GM12878 (cell line): ENCODE measurements around the gene GPX7. TPM values are rescaled to one million over a fixed set of nuclear protein-coding genes. Genes with fewer than 3 reads are reported as not detected.

ENCODE experiments used
- ATAC-seq: fragments of 200-7000 bp; cut with Tn5 transposase; 3 replicates; pipeline ENCODE4 v1.9.1; 2020; ENCODE audit warnings: mild to moderate bottlenecking, moderate library complexity
- BruUV-seq: library from RNA; stranded (reverse); fragments of 400-500 nt; replicated peaks from 2 replicates; lab custom pipeline; 2021; lab: Mats Ljungman, UMichigan
- CTCF ChIA-PET: fragments of 300-600 bp; sonication (Branson Sonifier 250); formaldehyde crosslinking; extraction: SDS; loops from one replicate; lab custom pipeline; 2021; ENCODE audit warnings: inconsistent platforms; lab: Yijun Ruan, JAX
- POLR2A ChIA-PET: fragments of 350-600 bp; formaldehyde crosslinking; extraction: SDS; loops from one replicate; lab custom pipeline; 2021; ENCODE audit warnings: inconsistent platforms; lab: Charles Lee
- RAD21 ChIA-PET: fragments of 300-600 bp; sonication (Branson Sonifier 250); formaldehyde crosslinking; loops from one replicate; lab custom pipeline; 2023; ENCODE audit warnings: antibody characterized with exemption; ENCODE audit not compliant: unreplicated experiment; lab: Charles Lee
- SMC1A ChIA-PET: fragments of 300-600 bp; sonication (Branson Sonifier 250); formaldehyde crosslinking; loops from one replicate; lab custom pipeline; 2023; ENCODE audit not compliant: unreplicated experiment, uncharacterized antibody; lab: Charles Lee
- DNase-seq: peaks from one replicate; pipeline ENCODE4 v3.0.0-alpha.2; 2011; ENCODE audit warnings: low read depth, low spot score
- FAIRE-seq: peaks from 3 replicates; lab custom pipeline; 2011; peaks lifted over from hg19 to GRCh38; lab: Jason Lieb, UNC
- H2AFZ ChIP-seq: 2 replicates; pipeline ENCODE4 v1.6.0; 2011; ENCODE audit warnings: low read depth, low read length, control low read depth; ENCODE audit not compliant: control insufficient read depth
- H3K27ac ChIP-seq: 2 replicates; pipeline ENCODE4 v1.5.1; 2011; ENCODE audit warnings: control low read depth; ENCODE audit not compliant: control insufficient read depth, insufficient read depth
- H3K27me3 ChIP-seq, 2 experiments: replicated peaks in 1 of 2; 2 replicates each; pipeline versions ENCODE4 v1.6.0 to v1.6.1; 2011; ENCODE audit warnings: low read length in 1 of 2; ENCODE audit not compliant: control insufficient read depth in 2 of 2, insufficient read depth in 2 of 2
- H3K36me3 ChIP-seq, 2 experiments: 2 replicates each; pipeline ENCODE4 v1.5.1; 2011; ENCODE audit warnings: low read length in 1 of 2; ENCODE audit not compliant: control insufficient read depth in 2 of 2, insufficient read depth in 2 of 2
- H3K4me1 ChIP-seq: 2 replicates; pipeline ENCODE4 v1.6.1; 2011; ENCODE audit warnings: mild to moderate bottlenecking, low read length, moderate library complexity, mixed read lengths; ENCODE audit not compliant: control insufficient read depth, insufficient read depth
- H3K4me2 ChIP-seq: 2 replicates; pipeline ENCODE4 v1.6.0; 2011; ENCODE audit warnings: control low read depth; ENCODE audit not compliant: control insufficient read depth, insufficient read depth
- H3K4me3 ChIP-seq: fragments of 200-600 bp; sonication (generic); 2 replicates; pipeline ENCODE4 v1.5.1; 2016
- H3K79me2 ChIP-seq: 2 replicates; pipeline ENCODE4 v1.6.0; 2011; ENCODE audit warnings: low read length; ENCODE audit not compliant: control insufficient read depth, insufficient read depth
- H3K9ac ChIP-seq: 2 replicates; pipeline ENCODE4 v1.8.0; 2011; ENCODE audit warnings: low read length, control low read depth, mixed read lengths; ENCODE audit not compliant: control insufficient read depth, insufficient read depth
- H3K9me3 ChIP-seq: replicated peaks from 3 replicates; pipeline ENCODE4 v1.5.1; 2011; ENCODE audit warnings: mild to moderate bottlenecking, low read length; ENCODE audit not compliant: control insufficient read depth, insufficient read depth
- H4K20me1 ChIP-seq: 2 replicates; pipeline ENCODE4 v1.6.0; 2011; ENCODE audit not compliant: control insufficient read depth, insufficient read depth
- ASH2L ChIP-seq: fragments of 300-600, 200-600 bp; sonication (generic); IDR thresholded peaks from 2 replicates; pipeline ENCODE4 v1.6.1; 2017; ENCODE audit warnings: low read depth, mild to moderate bottlenecking, borderline replicate concordance
- BCL11A ChIP-seq: IDR thresholded peaks from 2 replicates; pipeline ENCODE4 v1.6.1; 2011; ENCODE audit warnings: low read depth, low read length
- IKZF2 ChIP-seq, 2 experiments: fragments of 450-650 bp; IDR thresholded peaks; 2 replicates each; pipeline ENCODE4 v1.6.1; 2017; ENCODE audit warnings: mild to moderate bottlenecking in 2 of 2, moderate library complexity in 2 of 2
- JUND ChIP-seq: IDR thresholded peaks from 2 replicates; pipeline ENCODE4 v1.6.1; 2012; ENCODE audit warnings: low read depth, mild to moderate bottlenecking, low read length, improper control_type of control experiment, moderate library complexity
- MTA3 ChIP-seq: IDR thresholded peaks from 2 replicates; pipeline ENCODE4 v1.6.1; 2012; ENCODE audit warnings: low read length, inconsistent platforms, borderline replicate concordance
- MYB ChIP-seq: fragments of 150-350 bp; IDR thresholded peaks from 2 replicates; pipeline ENCODE4 v1.6.1; 2014; ENCODE audit warnings: mild to moderate bottlenecking, low read depth, low read length, borderline replicate concordance
- NFYB ChIP-seq: IDR thresholded peaks from 2 replicates; pipeline ENCODE4 v1.6.1; 2011; ENCODE audit warnings: low read depth, mild to moderate bottlenecking, low read length, improper control_type of control experiment, moderate library complexity; ENCODE audit not compliant: insufficient read depth
- NR2F1 ChIP-seq: fragments of 450-650 bp; conservative IDR thresholded peaks from 2 replicates; pipeline ENCODE4 v1.6.1; 2017; ENCODE audit warnings: mild to moderate bottlenecking
- POU2F2 ChIP-seq: IDR thresholded peaks from 3 replicates; pipeline ENCODE4 v1.6.1; 2011; ENCODE audit warnings: low read depth, mild to moderate bottlenecking, low read length, borderline replicate concordance
- RAD51 ChIP-seq: fragments of 450-650 bp; IDR thresholded peaks from 2 replicates; pipeline ENCODE4 v1.6.1; 2016; ENCODE audit warnings: moderate library complexity, mild to moderate bottlenecking, inconsistent platforms
- REST ChIP-seq: IDR thresholded peaks from 2 replicates; pipeline ENCODE4 v1.6.1; 2012; ENCODE audit warnings: mild to moderate bottlenecking, low read depth, low read length
- SMC3 ChIP-seq: IDR thresholded peaks from 2 replicates; pipeline ENCODE4 v1.6.1; 2011; ENCODE audit warnings: low read length, improper control_type of control experiment, borderline replicate concordance
- TCF7 ChIP-seq: IDR thresholded peaks from 2 replicates; pipeline ENCODE4 v1.6.1; 2014; ENCODE audit warnings: antibody characterized with exemption, borderline replicate concordance
- YBX1 ChIP-seq: fragments of 450-650 bp; IDR thresholded peaks from 2 replicates; pipeline ENCODE4 v1.6.1; 2016; ENCODE audit warnings: antibody characterized with exemption
- WGBS: methylation state at CpG from one replicate; pipeline ENCODE4 v1.1.6; 2016; ENCODE audit warnings: low lambda C conversion rate; ENCODE audit not compliant: insufficient replicate concordance, insufficient coverage; ENCODE audit errors: missing lambda C conversion rate; 5-methylcytosine and 5-hydroxymethylcytosine counted together
- in situ Hi-C: fragments of 300-500 bp; cut with MboI; formaldehyde crosslinking; loops from 9 replicates; pipeline ENCODE4 v1.14.3; 2018; ENCODE audit warnings: mixed read lengths
- intact Hi-C: fragments of 100-400 bp; cut with micrococcal nuclease; formaldehyde crosslinking; loops from one replicate; pipeline ENCODE4 v1.14.2; 2022; ENCODE audit not compliant: unreplicated experiment
- polyA plus RNA-seq, 11 experiments: library from polyadenylated mRNA; depleted of rRNA in 4 of 11; unstranded in 6 of 11; stranded (reverse) in 5 of 11; fragments of >200 nt; fragmentation: Nextera tagmentation in 4 of 11; fragmentation: Illumina TruSeq in 1 of 11; extraction: Ambion mirVana in 4 of 11; extraction: Trizol in 1 of 11; gene quantifications; 1 replicate in 1 of 11; 2 replicates in 10 of 11; pipeline versions ENCODE4 v1.2.1 to v1.2.3, GENCODE V29; 2011 to 2016; ENCODE audit warnings: inconsistent platforms in 2 of 11, missing spikeins in 2 of 11, low read depth in 1 of 11
- total RNA-seq, 4 experiments: library from RNA; depleted of rRNA in 3 of 4; stranded (reverse); fragments of >200 nt in 3 of 4; fragmentation: Illumina TruSeq in 1 of 4; extraction: Trizol in 1 of 4; gene quantifications; 2 replicates each; pipeline versions ENCODE4 v1.2.1 to v1.2.3, GENCODE V29; 2013 to 2021
- TF ChIP-seq, protein P1 (sequence below): fragments of 450-650 bp; IDR thresholded peaks from 2 replicates; pipeline ENCODE4 v1.6.1; 2016; ENCODE audit warnings: mild to moderate bottlenecking

GPX7 gene
- total and polyA plus RNA-seq, 10 of the 15 experiments (the other 5 are each of a cell fraction or from before 2014, with no cell fraction given), result 1.9 to 4.2 (median 2.5) TPM; not detected in 1

DNA sequence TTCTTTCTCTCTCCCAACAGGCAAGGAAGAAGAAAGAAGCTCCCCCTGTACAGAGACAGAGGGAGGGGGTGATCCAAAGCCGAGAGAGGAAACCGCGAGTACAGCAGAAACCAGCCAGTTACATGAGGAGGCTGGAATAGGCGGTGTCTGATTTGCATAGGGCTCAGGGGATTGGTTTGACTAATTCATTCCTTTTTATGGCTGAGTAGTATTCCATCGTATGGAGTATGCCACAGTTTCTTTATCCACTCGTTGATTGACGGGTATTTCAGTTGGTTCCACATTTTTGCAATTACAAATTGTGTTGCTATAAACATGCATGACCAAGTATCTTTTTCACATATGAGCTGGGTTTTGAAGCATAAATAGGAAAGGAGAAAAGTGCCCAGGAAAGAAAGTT, 3.4 kb upstream of the GPX7 start:
- FAIRE-seq, result no peak

GRCh38 chr1:52599236-52599635, 2.9 kb upstream of the GPX7 start:
- in situ Hi-C loops (no loop called here), intact Hi-C loops (no loop called here)
- WGBS, result 97% methylated on average over 7 of the region's 7 CpGs
- no peaks in the 10 kb centered on the region for H3K9me3 ChIP-seq
- BruUV-seq, result no TSS peak
- no peak for FAIRE-seq
- H3K4me1 ChIP-seq, result peaks cover 23% of the 10 kb centered on the region
- no peak overlapping the region for H2AFZ ChIP-seq
- no peak overlapping the region for H3K4me3 ChIP-seq
- no peaks in the 10 kb centered on the region for H3K36me3 ChIP-seq
- peaks cover 1 to 4% of the 10 kb centered on the region in 2 experiments; a peak in 3 of 4 replicates for H3K27me3 ChIP-seq
- POLR2A ChIA-PET, result interaction anchor here (0.5 kb wide), 1 partner anchor 428 kb away, joined by 4 read pairs; no protein-coding TSS in a partner anchor
- no peaks in the 10 kb centered on the region for H4K20me1 ChIP-seq
- no peak for ATAC-seq
- no peak overlapping the region for H3K27ac ChIP-seq
- RAD21 ChIA-PET, result no interaction called here
- H3K4me2 ChIP-seq, result no peak overlapping the region
- H3K79me2 ChIP-seq, result no peaks in the 10 kb centered on the region
- no peak overlapping the region for H3K9ac ChIP-seq
- CTCF ChIA-PET, result no interaction called here
- SMC1A ChIA-PET, result no interaction called here
- no peak for DNase-seq
- TF ChIP-seq YBX1 (no peak), TCF7 (no peak), POU2F2 (no peak), REST (no peak), MTA3 (no peak), SMC3 (no peak), BCL11A (no peak), RAD51 (no peak), IKZF2 (IDR thresholded peaks at IDR 0.05) (no peak)
- TF ChIP-seq, protein P1, sequence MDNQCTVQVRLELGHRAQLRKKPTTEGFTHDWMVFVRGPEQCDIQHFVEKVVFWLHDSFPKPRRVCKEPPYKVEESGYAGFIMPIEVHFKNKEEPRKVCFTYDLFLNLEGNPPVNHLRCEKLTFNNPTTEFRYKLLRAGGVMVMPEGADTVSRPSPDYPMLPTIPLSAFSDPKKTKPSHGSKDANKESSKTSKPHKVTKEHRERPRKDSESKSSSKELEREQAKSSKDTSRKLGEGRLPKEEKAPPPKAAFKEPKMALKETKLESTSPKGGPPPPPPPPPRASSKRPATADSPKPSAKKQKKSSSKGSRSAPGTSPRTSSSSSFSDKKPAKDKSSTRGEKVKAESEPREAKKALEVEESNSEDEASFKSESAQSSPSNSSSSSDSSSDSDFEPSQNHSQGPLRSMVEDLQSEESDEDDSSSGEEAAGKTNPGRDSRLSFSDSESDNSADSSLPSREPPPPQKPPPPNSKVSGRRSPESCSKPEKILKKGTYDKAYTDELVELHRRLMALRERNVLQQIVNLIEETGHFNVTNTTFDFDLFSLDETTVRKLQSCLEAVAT, result no peak

More for the DNA sequence above, 3.4 kb upstream of the GPX7 start:
- H3K9me3 ChIP-seq, result no peaks in the 10 kb centered on the region
- no peak overlapping the region for H2AFZ ChIP-seq
- H3K4me3 ChIP-seq, result no peak overlapping the region
- intact Hi-C loops, result no loop called here
- DNase-seq (no peak), ATAC-seq (no peak)
- SMC1A ChIA-PET, result no interaction called here
- no peaks in the 10 kb centered on the region for H3K79me2 ChIP-seq
- RAD21 ChIA-PET, result no interaction called here
- peaks cover 18% of the 10 kb centered on the region for H3K4me1 ChIP-seq
- peaks cover 1 to 4% of the 10 kb centered on the region in 2 experiments; a peak in 3 of 4 replicates for H3K27me3 ChIP-seq
- no peak overlapping the region for H3K4me2 ChIP-seq
- in situ Hi-C loops, result no loop called here
- no peaks in the 10 kb centered on the region for H4K20me1 ChIP-seq
- no peak overlapping the region for H3K27ac ChIP-seq
- CTCF ChIA-PET, result no interaction called here
- no peaks in the 10 kb centered on the region for H3K36me3 ChIP-seq
- no TSS peak for BruUV-seq
- WGBS, result 82% methylated on average over 7 of the region's 7 CpGs
- POLR2A ChIA-PET, result no interaction called here
- TF ChIP-seq NR2F1 (no peak), JUND (no peak), ASH2L (no peak), MYB (no peak), NFYB (no peak)
- H3K9ac ChIP-seq, result no peak overlapping the region
